Stimulated activated CD4-positive, alpha-beta T cell treated with anti-CD3 and anti-CD28 coated beads, Interleukin-4, amount 100 ng/mL, for 4 hours (primary cell): ENCODE data around the gene SORCS2.

Source experiments
- DNase-seq, 2 experiments: peaks; one replicate each; pipeline ENCODE4 v3.0.0-alpha.2; 2020

The SORCS2 gene

GRCh38 chr4:7397206-7398103 is 205.1 kb downstream of the SORCS2 start:
- DNase-seq: no peak

GRCh38 chr4:7398104-7398423 is 205.7 kb downstream of the SORCS2 start:
- DNase-seq: no peak

GRCh38 chr4:7398788-7399439 is 206.6 kb downstream of the SORCS2 start:
- no peak for DNase-seq

GRCh38 chr4:7399440-7400234 is 207.3 kb downstream of the SORCS2 start:
- no peak for DNase-seq

- DNase-seq: no peak
These were observed 208.4 kb downstream of the SORCS2 start for GRCh38 chr4:7400671-7401298.

GRCh38 chr4:7402526-7402925 is 210.2 kb downstream of the SORCS2 start:
- no peak for DNase-seq

- DNase-seq: no peak
These were observed 210.7 kb downstream of the SORCS2 start for GRCh38 chr4:7403001-7403400.

GRCh38 chr4:7408166-7408565 is 215.8 kb downstream of the SORCS2 start:
- no peak for DNase-seq

- DNase-seq: no peak
These were observed 218.1 kb downstream of the SORCS2 start for GRCh38 chr4:7410446-7410845.

GRCh38 chr4:7411491-7411890 is 219.2 kb downstream of the SORCS2 start:
- no peak for DNase-seq

- DNase-seq: no peak
These were observed 219.7 kb downstream of the SORCS2 start for GRCh38 chr4:7411896-7412553.

GRCh38 chr4:7412554-7412912 is 220.2 kb downstream of the SORCS2 start:
- DNase-seq: no peak

- DNase-seq: no peak
These were observed 221.7 kb downstream of the SORCS2 start for GRCh38 chr4:7414046-7414445.

- no peak for DNase-seq
These were observed 222.6 kb downstream of the SORCS2 start for GRCh38 chr4:7414736-7415510.

- no peak for DNase-seq
These were observed 223.8 kb downstream of the SORCS2 start for GRCh38 chr4:7415927-7416686.

- no peak for DNase-seq
These were observed 224.6 kb downstream of the SORCS2 start for GRCh38 chr4:7416745-7417432.

- no peak for DNase-seq
These were observed 225.3 kb downstream of the SORCS2 start for GRCh38 chr4:7417639-7418038.

GRCh38 chr4:7418131-7418943 is 226.0 kb downstream of the SORCS2 start:
- DNase-seq: no peak

GRCh38 chr4:7419961-7420660 is 227.8 kb downstream of the SORCS2 start:
- DNase-seq: no peak
